DLD1 (cell line): Measurements from ENCODE around the gene LRRC37B.
"Not testable (repeated sequence)": the region's sequence is repeated elsewhere in the genome, so short reads cannot be mapped to it uniquely, and the experiment has no call there.

Source experiments
- in situ Hi-C: cut with HindIII; loops from 2 replicates; pipeline ENCODE4 v1.10.0; 2017; ENCODE audit warnings: low sequenced_read_pairs

Gene LRRC37B

DNA sequence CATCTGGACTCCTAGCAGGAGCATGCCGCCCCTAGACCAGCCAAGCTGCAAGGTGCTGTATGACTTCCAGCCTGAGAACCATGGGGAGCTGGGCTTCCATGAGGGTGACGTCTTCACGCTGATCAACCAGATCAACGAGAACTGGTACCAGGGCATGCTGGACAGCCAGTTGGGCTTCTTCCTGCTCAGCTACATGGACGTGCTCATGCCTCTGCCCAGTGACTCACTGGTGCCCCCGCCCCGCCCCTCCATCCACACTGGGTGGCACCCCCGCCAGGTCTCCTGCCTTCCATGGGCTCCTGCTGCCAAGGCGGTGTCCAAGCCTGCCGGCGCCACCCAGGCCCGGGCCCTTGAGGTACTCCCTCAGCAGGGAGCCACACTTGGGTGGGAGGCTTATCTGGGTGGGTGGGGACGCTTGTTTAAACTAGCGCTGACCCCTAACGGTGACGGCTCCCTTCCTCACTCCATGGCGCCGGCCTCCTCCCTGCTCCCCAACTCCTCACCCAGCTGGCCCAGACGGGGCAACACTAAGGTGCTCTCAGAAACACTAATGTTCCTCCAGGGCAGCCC, 34.2 kb downstream of the LRRC37B start:
- in situ Hi-C loops: not testable (repeated sequence)

DNA sequence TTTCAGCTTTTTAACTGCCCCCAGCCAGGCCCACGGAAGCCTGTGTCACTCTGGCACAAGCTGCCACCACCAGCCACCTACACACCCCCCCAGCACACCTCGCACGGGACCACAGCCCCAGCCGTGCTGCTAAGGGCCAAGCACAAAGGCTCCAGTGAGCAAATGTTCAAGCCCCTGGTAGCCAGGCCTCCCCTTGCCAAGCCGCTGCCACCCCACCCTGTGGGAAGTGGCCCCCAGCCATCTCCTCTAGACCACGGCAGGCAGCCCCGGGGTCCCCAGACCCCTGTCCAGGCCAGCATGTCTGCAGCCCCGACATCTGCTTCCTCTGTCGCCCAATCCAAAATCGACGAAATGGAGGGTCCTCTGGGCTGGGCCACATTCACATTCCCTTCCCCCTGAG, 35.1 kb downstream of the LRRC37B start:
- in situ Hi-C loops: not testable (repeated sequence)

DNA sequence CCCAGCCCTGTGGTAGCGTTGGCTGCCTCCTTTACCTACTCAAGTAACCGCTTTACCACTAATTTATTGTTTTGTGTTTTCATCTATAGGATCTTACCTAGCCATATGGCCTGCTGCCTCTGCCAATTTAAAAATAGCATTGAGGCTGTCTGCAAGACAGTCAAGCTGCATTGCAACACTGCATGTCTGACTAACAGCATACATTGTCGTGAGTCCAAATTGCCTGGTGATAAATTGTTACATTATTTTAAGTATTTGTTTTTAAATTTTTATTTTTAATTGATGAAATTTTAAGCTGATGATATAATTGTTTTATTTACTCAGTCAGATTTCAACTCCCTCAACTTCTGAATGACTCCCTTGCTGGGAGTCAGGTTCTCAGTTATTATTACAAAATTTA, 38.4 kb downstream of the LRRC37B start:
- in situ Hi-C loops: not testable (repeated sequence)

DNA sequence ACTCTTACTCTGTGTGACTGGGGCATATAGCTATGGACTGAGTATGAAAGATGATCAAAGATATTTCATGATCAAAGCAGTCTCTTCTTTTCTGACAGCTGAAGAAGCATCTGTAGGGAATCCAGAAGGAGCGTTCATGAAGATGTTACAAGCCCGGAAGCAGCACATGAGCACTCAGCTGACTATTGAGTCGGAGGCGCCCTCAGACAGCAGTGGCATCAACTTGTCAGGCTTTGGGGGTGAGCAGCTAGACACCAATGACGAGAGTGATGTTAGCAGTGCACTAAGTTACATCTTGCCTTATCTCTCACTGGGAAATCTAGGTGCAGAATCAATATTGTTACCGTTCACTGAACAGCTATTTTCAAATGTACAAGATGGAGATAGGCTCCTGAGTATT, 40.5 kb downstream of the LRRC37B start:
- in situ Hi-C loops: not testable (repeated sequence)

DNA sequence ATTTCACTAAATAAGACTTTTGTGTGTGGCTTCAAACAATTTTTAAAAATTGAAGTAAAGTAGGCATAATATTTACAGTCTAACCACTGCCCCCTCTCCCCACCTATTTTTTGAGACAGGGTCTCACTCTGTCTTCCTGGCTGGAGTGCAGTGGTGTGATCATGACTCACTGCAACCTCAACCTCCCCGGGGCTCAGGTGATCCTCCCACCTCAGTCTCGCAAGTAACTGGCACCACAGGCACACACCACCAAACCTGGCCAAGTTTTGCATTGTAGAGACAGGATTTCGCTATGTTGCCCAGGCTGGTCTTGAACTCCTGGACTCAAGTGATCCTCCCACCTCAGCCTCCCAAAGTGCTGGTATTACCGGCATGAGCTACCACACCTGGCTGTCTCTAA, 47.8 kb downstream of the LRRC37B start:
- in situ Hi-C loops: not testable (repeated sequence)

DNA sequence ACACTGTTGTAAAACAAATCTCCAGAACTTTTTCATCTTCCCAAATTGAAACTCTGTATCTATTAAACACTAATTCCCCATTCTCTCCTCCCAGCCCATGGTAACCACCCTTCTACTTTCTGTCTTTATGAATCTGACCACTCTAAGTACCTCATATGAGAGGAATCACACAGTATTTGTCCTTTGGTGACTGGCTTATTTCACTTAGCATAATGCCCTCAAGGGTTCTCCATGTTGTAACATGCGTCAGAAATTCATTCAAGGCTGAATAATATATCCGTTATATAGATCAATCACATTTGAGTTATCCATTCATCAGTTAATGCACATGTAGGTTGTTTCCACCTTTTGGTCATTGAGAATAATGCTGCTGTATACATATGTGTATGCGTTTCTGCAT, 48.2 kb downstream of the LRRC37B start:
- in situ Hi-C loops: not testable (repeated sequence)

DNA sequence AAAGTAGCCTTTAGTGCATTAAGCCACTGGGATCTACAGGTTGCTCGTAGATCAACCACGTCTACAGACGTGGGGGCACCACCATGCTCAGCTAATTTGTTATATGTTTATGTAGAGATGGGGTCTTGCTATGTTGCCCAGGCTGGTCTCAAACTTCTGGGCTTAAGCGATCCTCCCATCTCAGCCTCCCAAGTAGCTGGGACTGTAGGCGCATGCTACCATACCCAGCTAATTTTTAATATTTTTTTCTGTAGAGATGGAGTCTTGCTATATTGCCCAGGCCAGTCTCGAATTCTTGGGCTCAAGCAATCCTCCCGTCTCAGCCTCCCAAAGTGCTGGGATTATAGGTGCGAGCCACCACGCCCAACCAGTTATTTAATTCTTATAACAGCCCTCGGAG, 49.3 kb downstream of the LRRC37B start:
- in situ Hi-C loops: not testable (repeated sequence)

DNA sequence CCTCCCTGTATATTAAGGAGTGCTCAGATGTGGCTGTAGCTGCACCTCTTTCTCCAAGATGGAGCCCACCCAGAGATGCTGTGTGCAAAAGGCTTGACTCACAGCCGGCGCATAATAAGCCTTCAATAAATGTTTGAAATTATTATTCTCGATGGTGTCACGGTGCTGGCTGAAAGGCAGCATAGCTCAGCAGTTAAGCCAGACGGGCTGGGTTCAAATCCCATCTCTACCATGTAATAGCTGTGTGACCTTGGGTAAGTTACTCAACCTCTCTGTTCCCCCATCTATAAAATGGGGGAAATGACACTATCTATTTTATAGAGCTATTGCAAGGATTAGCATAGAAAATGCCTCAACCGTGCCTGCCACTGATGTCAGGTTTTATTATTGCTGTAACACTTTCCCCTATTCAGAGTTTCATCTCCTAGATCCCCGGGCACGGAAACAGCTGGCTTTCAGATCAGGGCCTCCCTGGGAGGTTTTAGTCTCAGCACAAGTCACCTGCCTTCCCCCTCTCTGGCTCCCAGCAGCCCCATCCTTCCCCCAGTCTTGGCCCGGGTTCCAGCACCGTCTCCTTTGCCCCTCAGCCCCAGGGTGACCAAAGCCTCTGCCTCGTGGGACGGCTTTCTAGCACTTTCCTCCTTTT, 50.4 kb downstream of the LRRC37B start:
- in situ Hi-C loops: not testable (repeated sequence)

DNA sequence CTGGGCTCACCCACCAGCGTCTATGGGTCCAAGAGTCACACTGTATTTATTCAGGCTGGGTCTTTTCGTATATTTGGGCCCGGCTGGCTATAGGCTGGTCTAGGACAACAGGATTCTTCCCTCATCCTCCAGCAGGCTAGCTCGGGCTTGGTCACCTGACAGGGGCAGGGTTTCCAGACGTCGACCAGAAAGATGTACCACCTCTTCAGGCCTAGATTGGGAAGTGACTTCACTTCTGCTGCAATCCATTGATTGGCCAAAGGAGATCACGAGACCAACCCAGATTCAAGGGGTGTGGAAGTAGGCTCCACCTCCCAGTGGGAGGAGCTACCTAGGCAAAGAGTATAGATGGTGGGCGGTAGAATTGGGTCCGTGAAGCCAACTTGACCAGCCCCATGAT, 53.5 kb downstream of the LRRC37B start:
- in situ Hi-C loops: not testable (repeated sequence)

DNA sequence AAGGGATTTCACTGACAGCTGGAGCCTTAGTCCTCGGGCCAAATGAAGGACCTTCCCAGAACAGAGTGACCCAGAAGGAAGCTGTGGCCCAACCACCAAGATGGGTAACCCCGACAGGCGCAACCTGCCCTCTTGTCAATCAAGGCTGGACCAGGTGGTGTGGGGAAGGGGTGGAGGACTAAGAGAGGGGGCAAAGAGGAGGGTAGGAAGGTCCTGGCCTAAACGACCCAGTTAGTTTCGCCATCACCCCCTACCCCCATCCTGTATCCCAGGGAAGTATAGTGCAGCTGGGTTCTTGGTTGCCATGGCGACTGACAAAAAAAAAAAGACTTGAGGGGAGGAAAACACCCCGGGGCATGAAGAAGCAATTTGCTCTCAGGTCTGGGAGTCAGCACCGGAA, 54.7 kb downstream of the LRRC37B start:
- in situ Hi-C loops: not testable (repeated sequence)

DNA sequence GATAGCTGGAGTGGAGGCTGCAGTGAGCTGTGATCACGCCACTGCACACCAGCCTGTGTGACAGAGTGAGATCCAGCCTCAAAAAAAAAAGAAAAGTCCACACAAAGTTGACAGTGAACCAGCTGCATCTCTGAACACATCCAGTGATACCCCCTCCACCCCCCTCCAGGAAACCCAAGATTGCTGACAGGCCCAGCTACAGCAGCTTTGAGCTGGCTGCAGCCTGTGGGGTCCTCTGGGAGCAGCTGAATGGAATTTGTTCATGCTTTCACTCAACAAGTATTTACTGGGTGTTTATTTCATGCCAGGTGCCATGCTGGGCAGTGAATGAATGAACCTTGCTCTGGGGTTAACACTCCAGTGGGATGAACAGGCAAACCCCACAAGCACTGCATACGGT, 56.9 kb downstream of the LRRC37B start:
- in situ Hi-C loops: not testable (repeated sequence)

DNA sequence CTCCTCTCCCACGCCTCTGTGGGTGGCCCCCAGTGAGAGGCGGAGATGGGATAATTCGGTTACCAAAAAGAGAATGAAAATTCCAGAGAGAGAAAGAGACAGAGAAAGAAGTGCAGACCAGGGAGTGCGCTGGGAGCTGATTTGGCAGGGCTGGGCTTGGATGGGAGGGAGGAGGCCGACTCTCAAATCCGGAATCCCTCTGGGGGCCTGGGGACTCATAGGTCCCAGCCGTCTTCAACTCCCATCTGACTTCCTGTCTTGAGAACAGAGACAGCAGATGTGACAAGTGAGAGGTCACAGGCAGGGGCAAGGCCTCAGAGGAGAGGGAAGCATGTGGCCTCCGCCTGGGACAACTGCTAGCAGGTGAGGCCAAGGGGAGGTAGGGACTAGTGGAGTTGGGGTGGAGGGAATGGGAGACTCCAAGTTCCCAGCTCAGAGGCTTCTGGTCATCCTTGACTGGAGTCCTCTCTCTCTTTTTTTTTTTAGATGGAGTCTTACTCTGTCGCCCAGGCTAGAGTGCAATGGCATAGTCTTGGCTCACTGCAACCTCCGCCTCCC, 59.0 kb downstream of the LRRC37B start:
- in situ Hi-C loops: not testable (repeated sequence)

DNA sequence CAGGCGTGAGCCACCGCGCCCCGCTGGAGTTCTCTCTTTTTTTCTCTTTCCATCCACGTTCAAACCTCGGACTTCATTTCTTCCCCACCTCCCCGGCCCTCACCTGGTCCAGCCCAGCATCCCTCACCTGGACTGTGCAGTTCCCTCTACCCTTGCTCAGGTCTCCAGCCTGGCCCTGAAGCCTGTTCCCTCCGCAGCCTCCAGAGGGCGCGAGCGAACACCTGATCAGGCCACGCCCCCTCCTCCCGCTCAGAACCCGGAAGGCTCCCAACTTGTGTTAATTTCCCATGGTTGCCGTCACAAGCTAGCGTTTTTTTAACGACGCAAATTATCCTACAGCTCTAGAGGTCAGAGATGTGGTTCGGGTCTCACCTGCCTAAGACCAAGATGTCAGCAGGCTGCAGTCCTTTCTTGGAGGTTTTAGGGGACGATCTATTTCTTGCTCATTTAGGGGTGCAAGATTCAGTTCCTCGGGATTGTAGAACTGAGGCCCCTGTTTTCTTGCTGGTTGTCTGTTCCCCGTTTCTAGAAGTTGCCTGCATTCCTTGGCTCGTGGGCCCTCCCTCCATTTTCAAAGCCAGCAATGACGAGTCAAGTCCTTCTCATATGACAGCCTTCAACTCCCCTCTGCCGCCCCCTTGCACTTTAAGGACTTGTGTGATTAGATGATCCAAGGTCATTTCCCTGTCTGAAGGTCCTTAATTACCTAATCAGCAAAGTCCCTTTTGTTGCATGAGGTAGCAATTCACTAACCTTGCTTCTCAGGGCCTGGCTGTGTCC, 59.9 kb downstream of the LRRC37B start:
- in situ Hi-C loops: not testable (repeated sequence)

DNA sequence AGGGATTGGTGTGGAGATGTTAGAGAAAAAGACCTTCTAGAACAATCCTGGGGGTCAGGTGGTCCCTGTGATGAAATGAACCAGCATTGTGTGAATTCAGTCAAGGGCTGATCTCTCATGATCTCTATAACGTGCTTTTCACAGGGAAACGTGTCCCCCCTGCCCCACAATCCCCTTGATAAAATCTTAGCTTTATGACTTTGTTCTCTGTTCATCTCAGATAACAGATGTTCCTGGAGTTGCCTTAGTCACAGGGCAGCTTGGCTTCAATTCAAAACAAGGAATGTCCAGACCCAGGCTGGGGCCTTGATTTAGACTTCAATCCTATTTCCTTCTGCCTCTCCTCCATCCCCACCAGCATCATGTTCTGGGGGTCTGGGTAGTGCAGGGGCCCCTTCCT, 61.9 kb downstream of the LRRC37B start:
- in situ Hi-C loops: not testable (repeated sequence)

DNA sequence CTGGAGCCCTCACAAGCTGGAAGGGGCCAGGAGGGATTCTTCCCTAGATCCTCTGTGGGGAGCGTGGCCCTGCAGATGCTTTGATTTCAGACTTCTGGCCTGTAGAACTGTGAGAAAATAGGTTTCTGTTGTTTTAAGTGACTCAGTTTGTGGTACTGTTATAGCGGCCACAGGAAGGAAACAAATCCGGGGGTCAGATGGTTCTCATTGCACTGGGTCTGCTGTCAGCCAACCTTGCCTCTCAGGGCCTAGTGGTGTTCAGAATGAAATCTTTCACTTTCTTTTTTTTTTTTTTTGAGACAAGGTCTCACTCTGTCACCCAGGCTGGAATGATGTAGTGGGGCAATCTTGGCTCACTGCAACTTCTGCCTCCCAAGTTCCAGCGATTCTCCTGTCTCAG, 64.8 kb downstream of the LRRC37B start:
- in situ Hi-C loops: not testable (repeated sequence)

DNA sequence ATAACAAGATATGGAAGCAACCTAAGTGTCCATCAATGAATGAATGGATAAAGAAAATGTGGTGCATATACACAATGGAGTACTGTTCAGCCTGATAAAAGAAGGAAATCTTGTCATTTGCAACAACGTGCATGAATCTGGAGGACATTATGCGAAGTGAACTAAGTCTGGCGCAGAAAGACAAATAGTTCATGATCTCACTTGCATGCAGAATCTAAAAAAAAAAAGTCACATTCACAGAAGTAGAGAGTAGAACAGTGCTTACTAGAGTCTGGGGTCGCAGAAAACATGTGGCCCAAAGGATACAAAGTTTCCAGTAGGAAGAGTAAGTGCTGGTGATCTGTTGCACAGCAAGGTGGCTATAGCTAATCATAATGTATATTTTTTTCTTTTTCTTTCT, 65.9 kb downstream of the LRRC37B start:
- in situ Hi-C loops: not testable (repeated sequence)

DNA sequence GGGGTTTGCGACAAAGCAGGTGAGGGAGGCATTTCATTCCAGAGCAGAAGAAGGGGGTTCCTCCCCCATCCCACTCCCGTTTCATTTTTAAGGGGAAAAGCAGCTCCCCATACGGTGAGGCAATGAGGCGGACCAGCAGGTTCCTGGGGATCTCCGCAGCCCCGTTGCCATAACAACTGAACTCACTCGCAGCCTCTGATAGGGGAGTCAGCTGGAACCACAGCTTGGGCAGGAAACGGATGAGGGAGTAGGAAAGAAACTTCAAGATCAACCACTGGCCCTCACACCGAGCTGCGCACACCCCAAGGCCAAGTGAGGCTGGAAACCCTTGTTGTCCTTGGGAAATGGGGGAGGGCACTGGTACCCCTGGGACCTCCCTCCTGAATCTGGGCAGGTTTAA, 72.6 kb downstream of the LRRC37B start:
- in situ Hi-C loops: not testable (repeated sequence)

DNA sequence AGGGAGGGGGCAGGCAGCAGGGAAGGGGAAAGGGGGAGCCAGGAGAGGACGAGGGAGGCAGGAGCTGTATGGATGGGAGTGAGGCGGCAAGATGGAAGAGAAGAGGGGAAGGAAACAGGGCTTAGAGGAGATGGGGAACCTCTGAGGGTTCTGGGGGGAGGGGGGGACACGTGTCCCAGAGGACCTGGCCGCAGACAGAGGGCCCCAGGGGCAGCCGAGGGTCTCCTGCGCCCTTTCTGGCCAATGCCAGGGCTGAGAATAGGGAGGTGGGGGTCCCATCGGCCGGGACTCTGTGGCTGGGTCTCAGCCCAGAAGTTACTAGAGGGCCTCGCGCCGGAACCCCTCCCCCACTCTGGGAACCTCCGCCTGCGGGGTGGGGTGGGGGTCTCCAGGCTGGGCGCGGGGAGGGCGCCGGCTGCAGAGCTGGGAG, 76.4 kb downstream of the LRRC37B start:
- in situ Hi-C loops: not testable (repeated sequence)

DNA sequence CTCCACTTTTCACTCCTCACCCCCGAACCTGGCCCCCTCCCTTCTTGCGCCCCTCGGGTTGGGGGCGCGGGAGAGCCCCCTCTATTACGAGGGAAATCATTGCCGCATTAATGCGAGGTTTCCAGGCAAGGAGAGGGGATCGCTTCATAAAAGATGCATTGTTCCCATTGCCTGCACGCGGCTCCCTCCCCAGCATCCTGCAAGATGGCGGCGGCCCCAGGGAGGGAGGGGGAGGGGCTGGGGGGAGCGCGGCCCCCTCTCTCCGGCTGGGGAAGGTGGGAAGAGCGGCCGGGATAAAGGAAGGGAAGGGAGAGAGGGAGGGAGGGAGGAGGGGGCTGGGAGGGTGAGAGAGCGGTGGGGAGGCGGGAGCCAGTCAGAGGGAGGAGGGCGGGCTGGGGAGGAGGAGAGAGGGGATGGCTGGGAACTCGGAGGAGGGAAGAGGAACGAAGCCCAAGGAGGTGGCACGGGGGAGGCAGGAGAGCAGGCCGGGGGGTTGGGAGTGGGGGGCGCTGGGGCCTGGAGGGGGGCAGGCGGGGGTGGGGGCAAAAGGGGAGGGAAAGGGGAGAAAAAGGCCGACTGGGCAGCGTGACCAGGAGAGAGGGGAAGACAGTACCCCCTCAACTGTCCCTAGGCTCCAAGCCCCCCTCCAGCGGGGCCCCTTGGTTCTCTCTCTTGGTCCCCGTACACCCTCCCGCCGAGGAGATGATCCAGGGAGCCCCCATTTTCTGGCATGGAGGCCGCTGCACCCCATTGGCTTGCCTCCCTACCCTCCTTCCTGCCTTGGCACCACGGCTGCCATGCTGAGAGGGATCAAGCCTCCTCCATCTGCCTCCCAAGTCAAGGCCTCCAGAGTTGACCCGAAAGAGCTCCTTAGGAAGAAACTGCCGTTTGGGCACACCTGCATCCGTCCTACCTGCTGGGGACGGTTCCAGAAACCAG, 77.1 kb downstream of the LRRC37B start:
- in situ Hi-C loops: not testable (repeated sequence)

DNA sequence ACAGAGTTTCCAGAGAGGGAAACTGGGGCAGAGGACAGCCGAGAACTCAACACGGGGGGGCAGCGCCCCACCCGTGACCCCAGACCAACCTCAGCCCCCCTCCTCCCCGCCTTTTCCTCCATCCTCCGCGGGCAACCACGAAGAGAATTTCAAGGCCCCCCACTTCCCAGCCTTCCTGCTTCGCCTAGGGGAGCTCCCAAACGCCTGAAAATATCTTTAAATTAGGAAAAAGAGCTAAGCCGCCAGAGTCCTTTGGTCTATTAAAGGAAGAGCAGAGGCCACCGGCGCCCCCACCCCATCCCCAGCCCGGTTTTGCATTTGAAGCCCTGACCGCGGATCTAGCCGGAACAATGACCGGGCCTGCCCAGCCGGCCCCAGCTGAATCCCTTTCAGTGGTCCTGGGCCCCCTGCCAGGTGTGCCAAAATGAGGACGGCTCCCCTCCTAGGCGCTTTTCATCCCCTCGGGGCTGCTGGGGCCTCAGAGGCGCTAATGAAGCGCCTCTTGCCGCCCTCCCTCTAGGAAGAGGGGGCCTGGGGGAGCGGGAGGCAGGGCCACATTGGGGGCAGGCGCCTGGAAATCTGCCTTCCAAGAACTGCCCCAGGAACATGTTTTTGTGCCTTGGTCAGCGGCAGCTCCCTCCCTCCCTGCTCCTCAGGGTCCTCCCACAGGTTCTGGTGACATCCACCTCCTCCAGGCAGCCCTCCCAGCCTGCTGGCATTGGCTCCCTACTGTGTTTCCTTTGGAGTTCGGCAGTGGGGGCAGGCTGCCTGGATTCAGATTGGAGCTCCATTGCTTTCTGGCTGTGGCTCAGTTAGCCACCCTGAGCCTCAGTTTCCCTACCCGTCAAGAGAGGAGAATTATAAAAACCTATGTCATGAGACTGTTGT, 78.0 kb downstream of the LRRC37B start:
- in situ Hi-C loops: not testable (repeated sequence)
